Peyer's patch (tissue), 4 donors: Measurements from ENCODE around the gene HDGF.

Experiments used
- POLR2A ChIP-seq, 2 donors: fragments of 450-650 bp; IDR thresholded peaks; one replicate each; pipeline ENCODE4 v1.5.1; 2017; ENCODE audit warnings: antibody characterized with exemption in 2 of 2, mild to moderate bottlenecking in 2 of 2, moderate library complexity in 2 of 2
- TF ChIP-seq, protein P1 (sequence below), 6 experiments: fragments of 450-650 bp in 4 of 6; fragments of 200-600 bp in 2 of 6; sonication (generic) in 1 of 6; IDR thresholded peaks; one replicate each; pipeline ENCODE4 v1.5.1; 2017 to 2019; ENCODE audit warnings: antibody characterized with exemption in 6 of 6, mild to moderate bottlenecking in 3 of 6, moderate library complexity in 1 of 6

DNA sequence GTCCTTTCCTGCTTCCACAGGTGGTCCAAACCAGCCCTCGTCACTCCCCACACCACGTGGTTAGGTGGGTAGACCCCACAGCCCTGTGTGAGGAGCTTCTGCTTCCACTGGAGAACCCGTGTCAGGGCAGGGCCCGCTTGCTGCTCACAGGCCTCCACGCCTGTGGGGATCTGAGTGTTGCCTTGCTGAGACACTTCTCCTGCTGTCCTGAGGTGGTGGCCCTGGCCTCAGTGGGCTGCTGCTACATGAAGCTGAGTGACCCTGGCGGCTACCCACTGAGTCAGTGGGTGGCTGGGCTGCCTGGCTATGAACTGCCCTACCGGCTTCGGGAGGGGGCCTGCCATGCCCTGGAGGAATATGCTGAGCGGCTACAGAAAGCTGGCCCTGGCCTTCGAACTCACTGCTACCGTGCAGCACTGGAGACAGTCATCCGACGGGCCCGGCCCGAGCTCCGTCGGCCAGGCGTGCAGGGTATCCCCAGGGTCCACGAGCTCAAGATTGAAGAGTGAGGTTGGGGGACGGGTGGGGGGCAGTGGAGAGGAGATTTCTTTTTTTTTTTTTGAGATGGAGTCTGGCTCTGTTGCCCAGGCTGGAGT lies 17.4 kb downstream of the HDGF start:
- TF ChIP-seq, protein P1, sequence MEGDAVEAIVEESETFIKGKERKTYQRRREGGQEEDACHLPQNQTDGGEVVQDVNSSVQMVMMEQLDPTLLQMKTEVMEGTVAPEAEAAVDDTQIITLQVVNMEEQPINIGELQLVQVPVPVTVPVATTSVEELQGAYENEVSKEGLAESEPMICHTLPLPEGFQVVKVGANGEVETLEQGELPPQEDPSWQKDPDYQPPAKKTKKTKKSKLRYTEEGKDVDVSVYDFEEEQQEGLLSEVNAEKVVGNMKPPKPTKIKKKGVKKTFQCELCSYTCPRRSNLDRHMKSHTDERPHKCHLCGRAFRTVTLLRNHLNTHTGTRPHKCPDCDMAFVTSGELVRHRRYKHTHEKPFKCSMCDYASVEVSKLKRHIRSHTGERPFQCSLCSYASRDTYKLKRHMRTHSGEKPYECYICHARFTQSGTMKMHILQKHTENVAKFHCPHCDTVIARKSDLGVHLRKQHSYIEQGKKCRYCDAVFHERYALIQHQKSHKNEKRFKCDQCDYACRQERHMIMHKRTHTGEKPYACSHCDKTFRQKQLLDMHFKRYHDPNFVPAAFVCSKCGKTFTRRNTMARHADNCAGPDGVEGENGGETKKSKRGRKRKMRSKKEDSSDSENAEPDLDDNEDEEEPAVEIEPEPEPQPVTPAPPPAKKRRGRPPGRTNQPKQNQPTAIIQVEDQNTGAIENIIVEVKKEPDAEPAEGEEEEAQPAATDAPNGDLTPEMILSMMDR (IDR thresholded peaks at IDR 0.05), result no peak
- no peak for TF ChIP-seq POLR2A (IDR thresholded peaks at IDR 0.05)
